ENCODE measurements around the gene GPAT3.
"Not testable (repeated sequence)": the region's sequence is repeated elsewhere in the genome, so short reads cannot be mapped to it uniquely, and the experiment has no call there.

Gene GPAT3

GRCh38 chr4:83552924-83553323 is 17.0 kb downstream of the GPAT3 start:
- no peak for DNase-seq

GRCh38 chr4:83556006-83556707 is 20.2 kb downstream of the GPAT3 start:
- no peak for DNase-seq

- no peak for DNase-seq
These were observed 20.9 kb downstream of the GPAT3 start for GRCh38 chr4:83556816-83557215.

- DNase-seq = no peak
These were observed 22.2 kb downstream of the GPAT3 start for GRCh38 chr4:83558059-83558653.

- DNase-seq = no peak
These were observed 22.8 kb downstream of the GPAT3 start for GRCh38 chr4:83558680-83559079.

- DNase-seq = no peak
These were observed 24.6 kb downstream of the GPAT3 start for GRCh38 chr4:83560523-83560922.

GRCh38 chr4:83561381-83561780 is 25.5 kb downstream of the GPAT3 start:
- DNase-seq = no peak

GRCh38 chr4:83563998-83564397 is 28.1 kb downstream of the GPAT3 start:
- DNase-seq = no peak

- no peak for DNase-seq
These were observed 32.2 kb downstream of the GPAT3 start for GRCh38 chr4:83568062-83568461.

- no peak for DNase-seq
These were observed 33.5 kb downstream of the GPAT3 start for GRCh38 chr4:83569429-83569828.

GRCh38 chr4:83569987-83570386 is 34.1 kb downstream of the GPAT3 start:
- no peak for DNase-seq

- DNase-seq = no peak
These were observed 36.9 kb downstream of the GPAT3 start for GRCh38 chr4:83572848-83573247.

- DNase-seq = no peak
These were observed 38.3 kb downstream of the GPAT3 start for GRCh38 chr4:83574247-83574646.

GRCh38 chr4:83576237-83576636 is 40.3 kb downstream of the GPAT3 start:
- not testable (repeated sequence) for DNase-seq

GRCh38 chr4:83581411-83582288 is 45.7 kb downstream of the GPAT3 start:
- no peak for DNase-seq

- DNase-seq = no peak
These were observed 46.4 kb downstream of the GPAT3 start for GRCh38 chr4:83582289-83582785.

GRCh38 chr4:83585982-83586508 is 50.1 kb downstream of the GPAT3 start:
- no peak for DNase-seq

- DNase-seq = no peak
These were observed 53.4 kb downstream of the GPAT3 start for GRCh38 chr4:83589279-83589678.

- DNase-seq = no peak
These were observed 55.1 kb downstream of the GPAT3 start for GRCh38 chr4:83591056-83591455.

GRCh38 chr4:83591730-83592129 is 55.8 kb downstream of the GPAT3 start:
- DNase-seq = no peak

GRCh38 chr4:83599183-83599582 is 63.3 kb downstream of the GPAT3 start:
- no peak for DNase-seq

GRCh38 chr4:83603129-83603528 is 67.2 kb downstream of the GPAT3 start:
- no peak for DNase-seq

- DNase-seq = no peak
These were observed 68.4 kb downstream of the GPAT3 start for GRCh38 chr4:83604321-83604720.
